Mononuclear cell (primary cell): ENCODE data around the gene DAB1. TPM values are rescaled to one million over a fixed set of nuclear protein-coding genes. Genes with fewer than 3 reads are reported as not detected.

Source experiments
- H3K27me3 ChIP-seq: 2 replicates; pipeline ENCODE4 v1.6.0; 2011; ENCODE audit warnings: low read length, control low read depth; ENCODE audit not compliant: insufficient read depth
- H3K4me1 ChIP-seq: 2 replicates; pipeline ENCODE4 v1.5.1; 2011; ENCODE audit warnings: mild to moderate bottlenecking, low read length, control low read depth; ENCODE audit not compliant: insufficient read depth
- H3K4me3 ChIP-seq: 2 replicates; pipeline ENCODE4 v1.5.1; 2011; ENCODE audit warnings: mild to moderate bottlenecking, low read length, moderate library complexity
- H3K9me3 ChIP-seq: 2 replicates; pipeline ENCODE4 v1.5.1; 2011; ENCODE audit warnings: low read depth, mild to moderate bottlenecking, control low read depth, low read length
- total RNA-seq: library from RNA; depleted of rRNA; stranded (reverse); fragments of >200 nt; gene quantifications from one replicate; pipeline ENCODE4 v1.2.3, GENCODE V29; 2012

DAB1 gene
- total RNA-seq, 1 donor, result 0.42 TPM

GRCh38 chr1:57127976-57128375 lies 295.9 kb downstream of the DAB1 start:
- no peak overlapping the region for H3K4me3 ChIP-seq
- H3K4me1 ChIP-seq, result no peaks in the 10 kb centered on the region
- H3K9me3 ChIP-seq, result no peaks in the 10 kb centered on the region
- H3K27me3 ChIP-seq, result no peaks in the 10 kb centered on the region

GRCh38 chr1:57124768-57125446 lies 299.0 kb downstream of the DAB1 start:
- Histone ChIP-seq H3K9me3 (no peaks in the 10 kb centered on the region), H3K4me3 (no peak overlapping the region), H3K27me3 (no peaks in the 10 kb centered on the region), H3K4me1 (no peaks in the 10 kb centered on the region)

DNA sequence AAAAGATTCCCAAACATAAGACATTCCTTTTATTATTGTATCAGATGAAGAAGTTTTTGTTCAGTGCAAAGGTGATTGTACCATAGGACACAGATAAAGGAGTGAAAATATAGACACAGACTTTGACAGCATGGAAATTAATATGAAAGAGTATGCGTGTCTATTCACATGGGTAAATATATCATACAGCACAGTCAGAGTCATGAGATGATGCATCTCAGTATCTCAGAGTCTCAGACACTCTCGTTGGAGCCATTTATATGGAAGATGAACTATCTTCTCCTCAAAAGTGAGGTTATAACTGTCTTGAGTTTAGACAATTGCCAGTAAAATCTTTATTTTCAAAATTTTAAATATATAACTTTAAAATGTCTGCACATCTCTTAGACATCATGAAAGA lies 299.7 kb downstream of the DAB1 start:
- no peaks in the 10 kb centered on the region for H3K27me3 ChIP-seq
- H3K4me3 ChIP-seq, result no peak overlapping the region
- H3K4me1 ChIP-seq, result no peaks in the 10 kb centered on the region
- H3K9me3 ChIP-seq, result no peaks in the 10 kb centered on the region

- H3K4me3 ChIP-seq, result no peak overlapping the region
- H3K4me1 ChIP-seq, result no peaks in the 10 kb centered on the region
- H3K27me3 ChIP-seq, result no peaks in the 10 kb centered on the region
- no peaks in the 10 kb centered on the region for H3K9me3 ChIP-seq
Observed at GRCh38 chr1:57122031-57122430, 301.8 kb downstream of the DAB1 start.

- H3K4me3 ChIP-seq, result no peak overlapping the region
- no peaks in the 10 kb centered on the region for H3K4me1 ChIP-seq
- no peaks in the 10 kb centered on the region for H3K27me3 ChIP-seq
- no peaks in the 10 kb centered on the region for H3K9me3 ChIP-seq
Observed at GRCh38 chr1:57118948-57119603, 304.8 kb downstream of the DAB1 start.

DNA sequence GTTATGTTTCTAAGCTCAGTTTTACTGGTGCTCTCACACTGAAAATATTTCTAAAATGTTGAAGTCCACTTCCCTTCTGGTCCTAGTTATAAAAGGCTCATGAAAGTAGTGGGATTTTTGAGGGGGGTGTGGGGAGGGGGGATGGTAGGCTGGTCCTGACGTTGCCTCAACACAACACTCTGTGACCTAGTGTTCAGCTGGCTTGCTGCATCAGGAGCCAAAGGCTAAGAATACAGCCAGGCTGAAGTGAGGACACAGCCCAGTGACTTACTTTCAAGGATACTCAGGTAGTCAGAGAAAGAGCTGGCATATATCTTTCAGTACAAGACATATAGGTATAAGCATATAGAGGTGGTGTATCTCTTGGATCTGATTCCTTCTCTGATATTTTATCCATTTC lies 306.1 kb downstream of the DAB1 start:
- Histone ChIP-seq H3K4me1 (no peaks in the 10 kb centered on the region), H3K4me3 (no peak overlapping the region), H3K9me3 (no peaks in the 10 kb centered on the region), H3K27me3 (no peaks in the 10 kb centered on the region)

DNA sequence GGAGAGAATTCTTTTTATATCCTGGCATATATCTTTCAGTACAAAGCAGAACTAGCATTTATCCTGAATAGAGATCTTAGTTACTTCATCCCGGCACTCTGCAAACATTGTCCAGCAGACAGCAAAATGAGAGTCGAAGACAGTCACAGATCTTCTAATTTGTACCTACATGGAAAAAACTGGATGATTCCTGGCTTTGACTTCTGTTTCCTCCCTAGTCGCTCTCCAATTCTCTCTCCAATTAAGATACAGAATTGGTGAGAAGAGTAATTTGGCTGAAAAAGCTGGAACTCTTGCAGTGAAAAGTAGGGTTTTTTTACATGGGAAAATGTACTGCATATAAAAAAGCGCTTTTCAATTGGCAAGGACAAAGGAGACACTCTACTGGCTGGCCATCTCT lies 307.0 kb downstream of the DAB1 start:
- Histone ChIP-seq H3K4me3 (no peak overlapping the region), H3K4me1 (no peaks in the 10 kb centered on the region), H3K27me3 (no peaks in the 10 kb centered on the region), H3K9me3 (no peaks in the 10 kb centered on the region)

- no peak overlapping the region for H3K4me3 ChIP-seq
- no peaks in the 10 kb centered on the region for H3K27me3 ChIP-seq
- no peaks in the 10 kb centered on the region for H3K4me1 ChIP-seq
- H3K9me3 ChIP-seq, result no peaks in the 10 kb centered on the region
Observed at GRCh38 chr1:57115030-57115614, 308.7 kb downstream of the DAB1 start.

DNA sequence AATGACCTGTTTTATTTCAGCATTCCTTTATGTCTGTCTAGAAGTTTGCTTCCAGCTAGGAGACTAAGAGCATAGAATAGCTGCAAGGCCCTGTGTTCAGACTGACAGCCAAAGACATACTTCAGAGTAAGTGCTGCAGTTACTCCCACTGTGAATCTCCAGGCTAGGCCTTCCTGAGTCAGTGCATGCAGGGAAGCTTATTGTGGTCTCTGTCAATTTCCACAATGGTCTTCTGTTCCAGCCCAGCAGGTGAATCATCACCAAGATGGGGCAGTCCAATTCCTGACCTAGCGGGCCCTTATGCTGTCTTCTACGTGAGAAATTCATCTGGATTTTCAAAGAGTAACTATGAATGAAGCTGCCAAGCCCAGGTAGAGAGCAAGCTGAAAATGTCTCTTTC lies 311.7 kb downstream of the DAB1 start:
- no peak overlapping the region for H3K4me3 ChIP-seq

DNA sequence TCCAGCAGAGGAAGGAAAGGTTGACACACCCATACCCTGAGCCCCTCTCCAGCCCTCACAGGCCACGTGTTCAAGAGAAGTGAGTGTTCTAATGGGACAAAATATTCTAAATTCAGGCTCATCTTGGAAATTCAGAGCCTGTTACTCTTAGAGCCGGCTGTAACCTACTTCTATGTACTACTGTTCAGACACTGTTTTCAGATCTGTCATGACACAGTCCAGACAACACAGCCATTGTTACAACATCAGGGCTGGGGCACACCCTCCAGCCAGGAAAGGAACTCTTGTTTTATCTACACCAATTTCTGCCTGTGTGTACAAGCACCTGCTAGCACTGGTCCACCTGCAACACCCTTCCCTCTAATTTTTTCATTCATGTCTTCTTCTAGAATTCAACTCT lies 312.7 kb downstream of the DAB1 start:
- Histone ChIP-seq H3K27me3 (no peaks in the 10 kb centered on the region), H3K4me3 (no peak overlapping the region), H3K4me1 (no peaks in the 10 kb centered on the region), H3K9me3 (no peaks in the 10 kb centered on the region)

More for the DNA sequence above, 311.7 kb downstream of the DAB1 start:
- Histone ChIP-seq H3K9me3 (no peaks in the 10 kb centered on the region), H3K4me1 (no peaks in the 10 kb centered on the region), H3K27me3 (no peaks in the 10 kb centered on the region)

DNA sequence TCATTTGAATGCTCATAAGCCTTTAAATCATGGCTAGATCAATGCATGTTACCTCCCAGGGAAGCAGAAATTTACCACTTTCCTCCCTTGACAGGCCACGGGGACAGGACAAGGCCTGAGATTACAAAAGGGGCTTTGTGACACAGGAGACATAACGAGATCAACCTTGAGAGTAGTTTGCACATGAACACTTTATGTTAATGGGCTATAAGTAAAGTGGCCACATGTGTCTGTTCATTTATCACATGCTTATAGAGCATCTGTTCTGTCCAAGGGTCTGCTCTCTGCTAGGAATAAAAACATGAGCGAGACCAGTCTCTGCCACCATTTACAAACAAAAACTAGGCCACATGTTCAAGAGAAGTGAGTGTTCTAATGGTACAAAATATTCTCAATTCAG lies 314.0 kb downstream of the DAB1 start:
- no peaks in the 10 kb centered on the region for H3K4me1 ChIP-seq

GRCh38 chr1:57109247-57109646 lies 314.6 kb downstream of the DAB1 start:
- H3K27me3 ChIP-seq, result no peaks in the 10 kb centered on the region
- no peaks in the 10 kb centered on the region for H3K9me3 ChIP-seq
- no peaks in the 10 kb centered on the region for H3K4me1 ChIP-seq

More for the DNA sequence above, 314.0 kb downstream of the DAB1 start:
- Histone ChIP-seq H3K4me3 (no peak overlapping the region), H3K9me3 (no peaks in the 10 kb centered on the region), H3K27me3 (no peaks in the 10 kb centered on the region)

GRCh38 chr1:57106296-57106695 lies 317.6 kb downstream of the DAB1 start:
- Histone ChIP-seq H3K9me3 (no peaks in the 10 kb centered on the region), H3K4me1 (no peaks in the 10 kb centered on the region), H3K4me3 (no peak overlapping the region), H3K27me3 (no peaks in the 10 kb centered on the region)

More at GRCh38 chr1:57109247-57109646, 314.6 kb downstream of the DAB1 start:
- no peak overlapping the region for H3K4me3 ChIP-seq

- no peaks in the 10 kb centered on the region for H3K9me3 ChIP-seq
- H3K27me3 ChIP-seq, result no peaks in the 10 kb centered on the region
- H3K4me1 ChIP-seq, result no peaks in the 10 kb centered on the region
- H3K4me3 ChIP-seq, result no peak overlapping the region
Observed at GRCh38 chr1:57102561-57103326, 321.1 kb downstream of the DAB1 start.

- Histone ChIP-seq H3K4me1 (no peaks in the 10 kb centered on the region), H3K9me3 (no peaks in the 10 kb centered on the region), H3K27me3 (no peaks in the 10 kb centered on the region), H3K4me3 (no peak overlapping the region)
Observed at GRCh38 chr1:57101209-57101608, 322.7 kb downstream of the DAB1 start.
